OCI-LY3 (cell line): ENCODE measurements around the gene NSUN3.

Experiments
- EZH2phosphoT487 ChIP-seq: fragments of 200-600 bp; shearing (Covaris generic); IDR thresholded peaks from 2 replicates; pipeline ENCODE4 v1.6.1; 2018; ENCODE audit warnings: antibody characterized with exemption, mixed run types, low read depth
- TF ChIP-seq, protein P1 (sequence below): fragments of 200-600, 300-600 bp; sonication (generic); IDR thresholded peaks from 2 replicates; pipeline ENCODE4 v1.5.1; 2014; ENCODE audit warnings: antibody characterized with exemption, low read length, low read depth

DNA sequence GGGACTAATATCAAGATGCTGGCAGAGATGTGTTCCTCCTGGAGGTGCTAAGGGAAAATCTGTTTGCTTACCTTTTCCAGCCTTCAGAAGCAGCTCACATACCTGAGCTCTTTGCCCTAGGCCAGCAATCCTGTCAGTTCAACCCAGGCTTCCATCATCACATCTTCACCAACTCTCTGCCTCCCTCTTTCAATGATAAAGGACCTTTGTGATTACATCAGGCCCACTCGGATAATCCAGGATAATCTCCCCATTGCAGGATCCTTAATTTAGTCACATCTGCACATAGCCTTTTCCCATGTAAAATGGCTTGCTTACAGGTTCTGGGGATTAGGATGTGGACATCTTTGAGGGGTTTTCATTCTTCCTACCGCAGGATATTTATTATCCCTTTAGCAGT is 58.3 kb downstream of the NSUN3 start:
- TF ChIP-seq, protein P1, sequence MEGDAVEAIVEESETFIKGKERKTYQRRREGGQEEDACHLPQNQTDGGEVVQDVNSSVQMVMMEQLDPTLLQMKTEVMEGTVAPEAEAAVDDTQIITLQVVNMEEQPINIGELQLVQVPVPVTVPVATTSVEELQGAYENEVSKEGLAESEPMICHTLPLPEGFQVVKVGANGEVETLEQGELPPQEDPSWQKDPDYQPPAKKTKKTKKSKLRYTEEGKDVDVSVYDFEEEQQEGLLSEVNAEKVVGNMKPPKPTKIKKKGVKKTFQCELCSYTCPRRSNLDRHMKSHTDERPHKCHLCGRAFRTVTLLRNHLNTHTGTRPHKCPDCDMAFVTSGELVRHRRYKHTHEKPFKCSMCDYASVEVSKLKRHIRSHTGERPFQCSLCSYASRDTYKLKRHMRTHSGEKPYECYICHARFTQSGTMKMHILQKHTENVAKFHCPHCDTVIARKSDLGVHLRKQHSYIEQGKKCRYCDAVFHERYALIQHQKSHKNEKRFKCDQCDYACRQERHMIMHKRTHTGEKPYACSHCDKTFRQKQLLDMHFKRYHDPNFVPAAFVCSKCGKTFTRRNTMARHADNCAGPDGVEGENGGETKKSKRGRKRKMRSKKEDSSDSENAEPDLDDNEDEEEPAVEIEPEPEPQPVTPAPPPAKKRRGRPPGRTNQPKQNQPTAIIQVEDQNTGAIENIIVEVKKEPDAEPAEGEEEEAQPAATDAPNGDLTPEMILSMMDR: no peak
- no peak for TF ChIP-seq EZH2phosphoT487
